Measurements from ENCODE around the gene N4BP2L1. TPM values are rescaled to one million over a fixed set of nuclear protein-coding genes. Genes with fewer than 3 reads are reported as not detected.

The N4BP2L1 gene
- total and polyA plus RNA-seq, 2 of the 8 experiments (the other 6 are each of a cell fraction or from before 2014, with no cell fraction given): 1.3 to 3.1 TPM

GRCh38 chr13:32474999-32475792 lies 47.3 kb upstream of the N4BP2L1 start (continued):
- no peak for TF ChIP-seq PHF8 (conservative IDR thresholded peaks at IDR 0.05; ENCODE audit: low read depth, low read length)
- TF ChIP-seq SP2 (IDR thresholded peaks at IDR 0.05; ENCODE audit: low read length): no peak

Data from H1 (cell line).